ENCODE data around the gene CAPN12. TPM values are rescaled to one million over a fixed set of nuclear protein-coding genes. Genes with fewer than 3 reads are reported as not detected.
"Not testable (repeated sequence)": the region's sequence is repeated elsewhere in the genome, so short reads cannot be mapped to it uniquely, and the experiment has no call there.

The CAPN12 gene
- total and polyA plus RNA-seq, 2 of the 8 experiments (the other 6 are each of a cell fraction or from before 2014, with no cell fraction given): 8.8 to 20.0 TPM

DNA sequence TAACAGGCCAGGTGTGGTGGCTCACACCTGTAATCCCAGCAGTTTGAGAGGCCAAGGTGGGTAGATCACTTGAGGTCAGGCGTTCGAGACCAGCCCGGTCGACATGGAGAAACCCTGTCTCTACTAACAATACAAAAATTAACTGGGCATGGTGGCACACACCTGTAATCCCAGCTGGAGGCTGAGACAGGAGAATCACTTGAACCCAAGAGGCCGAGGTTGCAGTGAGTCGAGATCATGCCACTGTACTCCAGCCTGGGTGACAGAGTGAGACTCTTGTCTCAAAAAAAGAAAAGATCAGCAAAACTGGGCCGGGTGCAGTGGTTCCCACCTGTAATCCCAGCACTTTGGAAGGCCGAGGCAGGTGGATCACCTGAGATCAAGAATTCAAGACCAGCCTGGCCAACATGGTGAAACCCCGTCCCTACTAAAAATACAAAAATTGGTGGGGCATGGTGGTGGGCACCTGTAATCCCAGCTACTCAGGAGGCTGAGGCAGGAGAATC lies 17.7 kb upstream of the CAPN12 start:
- not testable (repeated sequence) for H4K8ac ChIP-seq (ENCODE audit: extremely low read depth, insufficient read depth, low read length); H2BK20ac ChIP-seq (ENCODE audit: low read length); H2BK15ac ChIP-seq (ENCODE audit: low read length); H2AK5ac ChIP-seq (ENCODE audit: low read depth, low read length); H3K14ac ChIP-seq (ENCODE audit: insufficient read length); H3K27me3 ChIP-seq (replicated peaks in 1 of 4; ENCODE audit: control insufficient read depth in 3 of 4, extremely low read depth in 1 of 4, insufficient read depth in 3 of 4, low read length in 3 of 4); H2AFZ ChIP-seq (ENCODE audit: low read length); H3K4ac ChIP-seq (replicated peaks; ENCODE audit: insufficient read length, low read depth, low read length); H2BK5ac ChIP-seq (ENCODE audit: low read depth, low read length); H3K9me3 ChIP-seq (ENCODE audit: insufficient read depth in 2 of 2, low read depth in 1 of 2, low read length in 1 of 2); H3K27ac ChIP-seq (ENCODE audit: low read depth, low read length); H2BK120ac ChIP-seq (replicated peaks; ENCODE audit: low read depth, low read length); H4K91ac ChIP-seq (replicated peaks; ENCODE audit: insufficient read length, low read length); FAIRE-seq; H3K23ac ChIP-seq (ENCODE audit: insufficient read length); H3K56ac ChIP-seq (replicated peaks; ENCODE audit: insufficient read length, low read depth, low read length); H3K4me3 ChIP-seq (ENCODE audit: extremely low read depth in 1 of 4, insufficient read depth in 2 of 4, low read depth in 3 of 4, low read length in 4 of 4); H3K4me2 ChIP-seq (ENCODE audit: insufficient read depth in 1 of 2, low read depth in 2 of 2, low read length in 2 of 2); H3K4me1 ChIP-seq (replicated peaks in 1 of 4; ENCODE audit: control insufficient read depth in 3 of 4, insufficient read depth in 4 of 4, low read length in 3 of 4); H3K18ac ChIP-seq (ENCODE audit: extremely low read depth, low read length); H3K79me1 ChIP-seq (ENCODE audit: low read depth, low read length); H3K36me3 ChIP-seq (ENCODE audit: control insufficient read depth in 2 of 4, insufficient read depth in 4 of 4, low read length in 3 of 4); H2BK12ac ChIP-seq (ENCODE audit: low read depth, low read length); H4K20me1 ChIP-seq (replicated peaks in 1 of 2; ENCODE audit: control insufficient read depth in 1 of 2, insufficient read depth in 2 of 2, low read length in 2 of 2); H3K79me2 ChIP-seq (ENCODE audit: control insufficient read depth in 1 of 2, insufficient read depth in 2 of 2, low read length in 2 of 2); H4K5ac ChIP-seq (ENCODE audit: insufficient read length, low read depth, low read length); DNase-seq (ENCODE audit: low read depth in 1 of 2, low spot score in 2 of 2); H3K23me2 ChIP-seq (ENCODE audit: low read depth, low read length); H3K9ac ChIP-seq (replicated peaks in 1 of 4; ENCODE audit: extremely low read depth in 1 of 4, low read depth in 3 of 4, low read length in 3 of 4)
- WGBS, 2 experiments (ENCODE audit: extremely low coverage in 1 of 2, insufficient coverage in 1 of 2, insufficient read length in 1 of 2, insufficient replicate concordance in 2 of 2, low coverage in 1 of 2, low lambda C conversion rate in 2 of 2, missing lambda C conversion rate in 1 of 2): 86% methylated on average over 9 of the region's 9 CpGs; no CpG with 5 or more reads in 1 of the 2 experiments
- CTCF ChIA-PET (ENCODE audit: partially characterized antibody): interaction anchor here (0.6 to 1.4 kb wide), 4 partner anchors 8 to 171 kb away, joined by 3 to 10 read pairs (median 5); no protein-coding TSS in a partner anchor
- POLR2A ChIA-PET (ENCODE audit: partially characterized antibody): interaction anchor here (0.9 kb wide), 1 partner anchor 84 kb away, joined by 3 read pairs; no protein-coding TSS in a partner anchor
